ENCODE results near the gene MRPS6.

Gene MRPS6

GRCh38 chr21:34073032-34073748, at the start of gene MRPS6, which contains the start of gene SLC5A3:
Gene MRPS6 (plus strand): TSS chr21:34073578. CDS start chr21:34073701, 123 bp downstream.
Gene SLC5A3 (plus strand): TSS chr21:34073578. CDS start chr21:34095199, 21,621 bp downstream.
- peak; percentile 77 for DNase-seq

DNA sequence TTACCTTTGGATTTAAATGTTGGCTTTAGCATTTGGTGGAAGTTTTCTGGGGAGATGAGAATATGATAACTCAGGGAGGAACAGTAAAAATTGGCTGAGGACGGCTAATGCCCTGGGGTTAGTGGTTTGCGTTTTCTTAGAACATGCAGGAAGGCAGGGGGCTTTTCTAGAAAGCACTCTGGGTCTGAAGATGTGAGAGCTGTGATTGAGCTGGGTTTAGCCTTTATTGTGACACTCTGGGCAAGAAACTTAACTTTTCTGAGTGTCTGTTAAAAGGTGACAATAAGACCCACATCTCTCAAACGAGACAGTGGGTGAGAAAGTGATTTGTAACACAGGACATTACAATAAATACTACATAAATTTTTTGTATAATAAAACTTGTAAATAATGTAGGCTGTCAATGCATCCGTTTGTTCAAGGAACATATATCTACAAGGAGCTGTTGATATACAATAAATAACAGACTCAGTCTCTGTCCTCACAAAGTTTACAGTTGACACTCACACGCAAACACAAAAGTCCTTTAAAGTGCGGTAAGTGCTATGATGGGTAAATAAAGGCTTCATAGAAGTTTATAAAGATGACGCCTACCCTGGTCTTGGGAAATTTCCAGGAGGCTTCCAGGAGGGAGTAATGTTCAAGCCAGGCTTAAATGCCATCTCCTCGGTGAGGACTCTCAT, 49.5 kb upstream of the MRPS6 start:
- DNase-seq = no peak

- DNase-seq = no peak
These were observed 49.0 kb upstream of the MRPS6 start for GRCh38 chr21:34024374-34024693.

DNA sequence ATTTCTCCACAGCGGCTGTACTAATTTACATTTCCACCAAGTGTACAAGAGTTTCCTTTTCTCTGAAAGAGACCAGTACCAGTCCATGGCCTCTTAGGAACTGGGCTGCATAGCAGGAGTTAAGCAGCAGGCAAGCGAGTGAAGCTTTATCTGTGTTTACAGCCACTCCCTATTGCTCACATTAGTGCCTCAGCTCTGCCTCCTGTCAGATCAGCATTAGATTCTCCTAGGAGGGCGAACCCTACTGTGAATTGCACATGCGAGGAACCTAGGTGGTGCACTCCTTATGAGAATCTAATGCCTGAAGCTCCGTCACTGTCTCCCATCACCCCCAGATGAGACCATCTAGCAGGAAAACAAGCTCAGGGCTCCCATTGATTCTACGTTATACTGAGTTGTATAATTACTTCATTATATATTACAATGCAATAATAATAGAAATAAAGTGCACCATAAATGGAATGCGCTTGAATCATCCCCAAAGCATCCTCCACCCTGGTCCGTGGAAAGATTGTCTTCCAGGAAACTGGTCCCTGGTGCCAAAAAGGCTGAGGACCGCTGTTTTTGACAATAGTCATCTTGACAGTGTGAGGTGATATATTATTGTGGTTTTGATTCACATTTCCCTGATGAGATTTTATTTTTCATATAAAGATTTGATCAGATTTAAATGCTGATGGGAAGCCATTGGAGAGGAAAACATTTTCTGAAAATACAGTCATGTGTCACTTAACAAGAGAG, 45.5 kb upstream of the MRPS6 start:
- no peak for DNase-seq

GRCh38 chr21:34029743-34030528, 43.4 kb upstream of the MRPS6 start:
- peak; percentile 58 for DNase-seq

- DNase-seq = peak; percentile 43
These were observed 41.5 kb upstream of the MRPS6 start for GRCh38 chr21:34031835-34032370.

DNA sequence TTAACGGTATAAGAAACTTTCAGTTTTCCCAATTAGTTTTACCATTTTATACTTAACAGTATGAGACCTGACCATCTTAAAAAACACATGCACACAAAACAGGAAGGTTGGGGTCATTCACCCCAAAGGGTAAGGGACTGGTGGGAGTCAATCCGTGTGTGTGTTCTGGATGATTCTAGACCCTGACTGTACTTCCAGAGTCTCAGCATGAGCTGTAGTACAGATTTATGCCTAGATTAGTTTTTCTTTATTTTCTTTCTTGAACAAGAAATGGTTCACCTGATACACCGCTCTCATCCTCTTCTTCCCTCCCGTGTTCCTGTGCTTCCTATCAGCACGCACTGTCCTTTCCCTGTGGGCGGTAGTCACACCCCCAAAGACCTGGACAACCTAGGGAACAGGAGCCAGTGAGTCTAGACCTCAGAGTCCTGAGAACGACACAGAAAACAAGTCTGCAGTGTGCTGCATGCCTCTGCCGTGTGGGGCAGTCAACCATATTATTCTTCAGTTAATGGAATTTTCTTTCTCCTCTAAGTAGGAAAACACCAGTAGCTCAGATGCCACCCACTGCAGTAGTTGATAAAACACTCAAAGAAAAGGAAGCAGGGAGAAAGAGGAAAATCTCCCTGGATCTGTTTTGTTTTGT, 38.9 kb upstream of the MRPS6 start:
- DNase-seq = no peak

- DNase-seq = no peak
These were observed 37.6 kb upstream of the MRPS6 start for GRCh38 chr21:34035619-34036354.

- DNase-seq = no peak
These were observed 36.2 kb upstream of the MRPS6 start for GRCh38 chr21:34037009-34037795.

DNA sequence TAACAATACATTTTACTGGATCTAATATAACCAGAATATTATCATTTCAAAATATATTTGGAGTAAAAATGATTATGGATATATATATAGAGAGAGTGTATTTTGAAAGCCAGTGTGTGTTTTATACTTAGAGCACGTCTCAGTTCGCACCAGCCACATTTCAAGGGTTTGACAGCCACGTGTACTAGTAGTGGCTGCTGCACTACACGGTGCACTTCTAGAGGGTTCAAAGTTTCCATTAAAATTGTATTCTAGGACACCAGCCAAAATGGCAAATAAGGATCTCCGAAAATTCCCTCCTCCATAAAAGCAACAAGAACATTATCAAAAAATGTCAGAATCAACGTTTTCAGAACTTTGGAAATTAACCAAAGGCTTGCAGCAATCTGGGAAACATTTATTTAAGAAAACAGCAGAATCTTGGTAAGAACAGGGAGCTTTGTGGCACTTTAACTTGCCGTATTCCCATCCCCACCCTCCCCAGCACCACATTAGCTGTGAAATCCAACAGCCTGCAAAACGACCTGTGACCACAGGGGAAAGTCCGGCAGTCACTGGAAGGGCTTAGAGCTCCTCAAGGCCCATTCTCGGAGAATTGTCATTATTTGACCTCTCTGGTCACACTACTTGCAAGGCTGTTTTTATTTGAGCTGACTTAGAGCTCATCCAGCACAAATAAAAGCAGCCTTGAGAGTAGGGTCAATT, 33.5 kb upstream of the MRPS6 start:
- no peak for DNase-seq

- no peak for DNase-seq
These were observed 30.6 kb upstream of the MRPS6 start for GRCh38 chr21:34042735-34043134.

DNA sequence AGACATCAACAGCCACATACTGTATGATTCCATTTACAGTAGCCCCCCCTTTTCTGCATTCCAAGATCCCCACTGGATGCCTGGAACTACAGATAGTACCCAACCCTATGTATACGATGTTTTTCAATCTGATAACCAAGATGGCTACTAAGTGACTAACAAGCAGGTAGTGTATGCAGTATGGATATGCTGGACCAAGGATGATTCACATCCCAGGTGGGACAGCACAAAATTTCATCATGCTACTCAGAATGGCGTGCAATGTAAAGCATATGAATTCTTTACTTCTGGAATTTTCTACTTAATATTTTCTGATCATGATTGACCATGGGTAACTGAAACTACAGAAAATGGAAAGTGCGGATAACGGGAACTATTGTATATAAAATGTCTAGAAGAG, 30.0 kb upstream of the MRPS6 start:
- no peak for DNase-seq

- DNase-seq = no peak
These were observed 26.5 kb upstream of the MRPS6 start for GRCh38 chr21:34046917-34047316.

GRCh38 chr21:34047835-34048234, 25.5 kb upstream of the MRPS6 start:
- no peak for DNase-seq

DNA sequence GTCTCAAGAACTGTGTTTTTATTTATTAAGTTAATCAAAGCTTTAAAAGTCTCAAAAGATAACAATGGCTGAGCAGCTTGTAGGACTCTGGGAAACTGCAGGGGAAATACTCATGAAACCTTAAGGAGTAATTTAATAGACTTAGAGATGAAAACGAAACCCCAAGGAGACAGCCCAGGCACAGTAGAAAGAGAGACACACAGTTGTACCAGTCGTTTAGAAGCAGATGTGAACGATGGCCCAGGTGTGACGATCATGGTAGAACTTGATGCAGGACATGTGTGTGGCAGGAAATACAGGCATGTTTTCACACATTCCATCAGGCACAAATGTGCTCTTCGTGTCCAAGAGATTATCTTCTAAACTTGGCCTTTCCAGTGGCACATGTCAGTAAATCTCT, 21.2 kb upstream of the MRPS6 start:
- DNase-seq = no peak

DNA sequence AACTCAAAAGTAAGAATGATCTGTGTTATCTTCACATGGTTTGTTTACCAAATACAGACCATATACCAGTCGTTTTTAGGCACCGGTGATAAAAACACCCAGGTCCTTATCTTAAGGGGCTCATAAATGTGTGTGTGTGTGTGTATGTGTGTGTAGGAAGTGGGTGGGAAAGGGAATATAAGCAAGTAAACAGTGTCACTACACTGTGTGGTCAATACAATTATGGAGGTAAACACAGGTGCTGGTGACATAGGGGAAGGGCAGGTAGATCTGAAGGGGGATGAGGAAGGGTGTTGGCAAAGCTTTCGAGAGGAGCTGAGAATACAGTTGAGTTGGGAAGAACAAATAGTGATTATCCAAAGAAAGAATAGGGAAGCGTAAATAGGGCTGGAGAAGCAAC, 19.1 kb upstream of the MRPS6 start:
- DNase-seq = no peak

- DNase-seq = no peak
These were observed 17.8 kb upstream of the MRPS6 start for GRCh38 chr21:34055615-34056014.

DNA sequence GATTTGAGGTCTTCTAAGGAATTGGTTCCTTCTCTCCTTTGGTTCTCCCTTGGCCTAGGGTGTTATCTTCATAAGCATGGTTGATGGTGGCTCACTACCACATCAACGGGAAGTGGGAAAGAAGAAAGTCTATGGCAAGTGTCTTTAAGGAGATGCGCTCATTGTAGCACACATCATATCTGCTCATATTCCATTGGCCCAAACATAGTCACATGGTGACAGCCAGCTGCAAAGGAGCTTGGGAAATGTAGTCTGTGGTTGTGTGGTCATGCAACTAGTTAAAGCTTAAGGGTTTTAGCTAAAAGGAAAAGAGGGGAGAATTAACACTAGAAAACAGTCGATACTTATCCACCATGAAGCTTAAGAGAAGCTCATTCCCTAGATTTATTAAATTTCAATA, 11.4 kb upstream of the MRPS6 start:
- DNase-seq = no peak

DNA sequence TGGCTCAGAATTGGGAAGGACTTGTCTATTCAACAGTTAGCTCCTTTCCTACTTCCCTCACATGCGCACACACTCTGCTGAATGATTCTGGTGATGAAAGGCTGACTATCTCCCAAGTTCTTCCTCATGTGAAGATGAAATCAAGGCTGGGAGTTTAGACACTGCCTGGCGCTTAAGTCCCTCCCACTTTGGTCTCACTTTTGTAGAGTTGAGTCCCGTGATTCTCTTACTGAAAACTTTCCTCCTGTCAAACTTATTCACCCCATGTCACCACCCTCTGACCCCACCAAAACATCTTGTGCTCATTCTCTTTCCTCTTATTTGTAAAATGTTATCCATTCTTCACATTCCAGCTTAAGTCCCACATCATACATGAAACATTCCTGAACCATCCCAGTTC, 8.4 kb upstream of the MRPS6 start:
- DNase-seq = no peak

DNA sequence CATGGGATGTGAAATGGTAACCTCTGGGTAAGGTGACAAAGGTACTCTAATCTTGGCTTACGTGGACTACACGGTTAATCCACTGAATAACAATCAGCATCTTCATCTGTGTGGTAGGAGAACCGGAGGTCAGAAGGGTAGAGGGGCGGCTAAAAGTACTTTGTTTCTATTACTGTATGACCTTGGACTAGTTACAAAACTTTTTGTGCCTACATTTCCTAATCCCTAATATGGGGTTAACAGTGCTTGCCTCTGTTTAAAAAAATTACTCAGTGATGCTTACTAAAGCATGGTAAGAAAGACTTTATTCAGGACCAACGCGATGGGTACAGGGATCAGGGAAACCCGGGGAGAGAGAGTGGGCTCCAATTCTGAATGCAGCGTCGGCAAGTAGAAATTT, 1.7 kb upstream of the MRPS6 start:
- DNase-seq = no peak
